Measurements from ENCODE around the gene LRRN4CL. TPM values are rescaled to one million over a fixed set of nuclear protein-coding genes. Genes with fewer than 3 reads are reported as not detected.

The LRRN4CL gene
- total RNA-seq, 2 donors from 2014 or later, result 3.1 to 4.6 TPM

- Histone ChIP-seq H3K36me3 (replicated peaks in 1 of 2; ENCODE audit: insufficient read depth in 1 of 2, low read depth in 2 of 2) (peaks cover 0 to 18% of the 10 kb centered on the region in 2 donors), H3K4me3 (no peak overlapping the region), H3K27ac (peak overlapping the region; percentile 74 to 93 (median 82)), H3K27me3 (no peaks in the 10 kb centered on the region), H3K4me1 (peaks cover 73% of the 10 kb centered on the region), H3K9me3 (no peaks in the 10 kb centered on the region)
- ATAC-seq (peak; percentile 36), DNase-seq (no peak)
- no peak for TF ChIP-seq CTCF (IDR thresholded peaks at IDR 0.05)
- TF ChIP-seq POLR2A (IDR thresholded peaks at IDR 0.05), result peak in 1 of 3 donors; percentile 10
- intact Hi-C loops (cut with DNase I), result no loop called here
- 36 to 39% methylated on average over 6 of the region's 6 CpGs for WGBS, 2 donors
Observed at GRCh38 chr11:62712276-62712812, 23.0 kb upstream of the LRRN4CL start.

- Histone ChIP-seq H3K9me3 (no peaks in the 10 kb centered on the region), H3K27ac (peak overlapping the region; percentile 70 to 94 (median 93)), H3K4me1 (peaks cover 90% of the 10 kb centered on the region), H3K36me3 (replicated peaks in 1 of 2; ENCODE audit: insufficient read depth in 1 of 2, low read depth in 2 of 2) (peaks cover 0 to 2% of the 10 kb centered on the region in 2 donors), H3K4me3 (no peak overlapping the region), H3K27me3 (no peaks in the 10 kb centered on the region)
- DNase-seq (no peak), ATAC-seq (no peak)
- no peak for TF ChIP-seq POLR2A (IDR thresholded peaks at IDR 0.05)
- no peak for TF ChIP-seq CTCF (IDR thresholded peaks at IDR 0.05)
- WGBS, 2 donors, result 69 to 74% methylated on average over 7 of the region's 7 CpGs
- intact Hi-C loops (cut with DNase I), result no loop called here
Observed at GRCh38 chr11:62710001-62710345, 20.6 kb upstream of the LRRN4CL start.

GRCh38 chr11:62709247-62710000 is 20.1 kb upstream of the LRRN4CL start:
- H3K4me3 ChIP-seq, result no peak overlapping the region
- no peaks in the 10 kb centered on the region for H3K9me3 ChIP-seq
- H3K27ac ChIP-seq, result peak overlapping the region; percentile 70 to 94 (median 93)
- H3K4me1 ChIP-seq, result peaks cover 91% of the 10 kb centered on the region
- no peaks in the 10 kb centered on the region for H3K27me3 ChIP-seq
- DNase-seq (peak; percentile 97 to 99 (median 99)), ATAC-seq (peak; percentile 77)
- intact Hi-C loops (cut with DNase I), result no loop called here
- TF ChIP-seq CTCF (IDR thresholded peaks at IDR 0.05), result peak in 1 of 7 experiments; percentile 16
- peak; percentile 46 to 86 (median 81) for TF ChIP-seq POLR2A (IDR thresholded peaks at IDR 0.05)
- no peaks in the 10 kb centered on the region for H3K36me3 ChIP-seq (replicated peaks in 1 of 2; ENCODE audit: insufficient read depth in 1 of 2, low read depth in 2 of 2)
- 2 to 3% methylated on average over 47 of the region's 47 CpGs for WGBS, 2 donors

GRCh38 chr11:62708793-62709192 is 19.5 kb upstream of the LRRN4CL start:
- H3K4me3 ChIP-seq, result no peak overlapping the region
- intact Hi-C loops (cut with DNase I), result no loop called here
- TF ChIP-seq POLR2A (IDR thresholded peaks at IDR 0.05) (no peak), CTCF (IDR thresholded peaks at IDR 0.05) (no peak)
- ATAC-seq, result no peak
- DNase-seq, result peak in 3 of 4 donors; percentile 34 to 44 (median 40)
- H3K27me3 ChIP-seq, result no peaks in the 10 kb centered on the region
- H3K4me1 ChIP-seq, result peaks cover 85% of the 10 kb centered on the region
- H3K27ac ChIP-seq, result peak overlapping the region; percentile 70 to 94 (median 93)
- no peaks in the 10 kb centered on the region for H3K9me3 ChIP-seq
- no peaks in the 10 kb centered on the region for H3K36me3 ChIP-seq (replicated peaks in 1 of 2; ENCODE audit: insufficient read depth in 1 of 2, low read depth in 2 of 2)
- 2 to 3% methylated on average over 7 of the region's 7 CpGs for WGBS, 2 donors

Data from body of pancreas (tissue), 4 donors.